IPS-18c (cell line): ENCODE data around the gene NEUROD6.

ENCODE experiments used
- H3K4me3 ChIP-seq: 2 replicates; pipeline ENCODE4 v1.7.0; 2013; ENCODE audit warnings: low read depth, mild to moderate bottlenecking, low read length, moderate library complexity; ENCODE audit not compliant: insufficient read depth
- H3K9me3 ChIP-seq: one replicate; pipeline ENCODE4 v1.6.1; 2013; ENCODE audit warnings: mild to moderate bottlenecking, low read length, moderate library complexity; ENCODE audit not compliant: control insufficient read depth, insufficient read depth

Gene NEUROD6

GRCh38 chr7:31337002-31337565, 3.4 kb downstream of the NEUROD6 start:
- no peaks in the 10 kb centered on the region for H3K9me3 ChIP-seq
- H3K4me3 ChIP-seq, result peak overlapping the region; percentile 35; the same call in 1 of the 2 replicates

DNA sequence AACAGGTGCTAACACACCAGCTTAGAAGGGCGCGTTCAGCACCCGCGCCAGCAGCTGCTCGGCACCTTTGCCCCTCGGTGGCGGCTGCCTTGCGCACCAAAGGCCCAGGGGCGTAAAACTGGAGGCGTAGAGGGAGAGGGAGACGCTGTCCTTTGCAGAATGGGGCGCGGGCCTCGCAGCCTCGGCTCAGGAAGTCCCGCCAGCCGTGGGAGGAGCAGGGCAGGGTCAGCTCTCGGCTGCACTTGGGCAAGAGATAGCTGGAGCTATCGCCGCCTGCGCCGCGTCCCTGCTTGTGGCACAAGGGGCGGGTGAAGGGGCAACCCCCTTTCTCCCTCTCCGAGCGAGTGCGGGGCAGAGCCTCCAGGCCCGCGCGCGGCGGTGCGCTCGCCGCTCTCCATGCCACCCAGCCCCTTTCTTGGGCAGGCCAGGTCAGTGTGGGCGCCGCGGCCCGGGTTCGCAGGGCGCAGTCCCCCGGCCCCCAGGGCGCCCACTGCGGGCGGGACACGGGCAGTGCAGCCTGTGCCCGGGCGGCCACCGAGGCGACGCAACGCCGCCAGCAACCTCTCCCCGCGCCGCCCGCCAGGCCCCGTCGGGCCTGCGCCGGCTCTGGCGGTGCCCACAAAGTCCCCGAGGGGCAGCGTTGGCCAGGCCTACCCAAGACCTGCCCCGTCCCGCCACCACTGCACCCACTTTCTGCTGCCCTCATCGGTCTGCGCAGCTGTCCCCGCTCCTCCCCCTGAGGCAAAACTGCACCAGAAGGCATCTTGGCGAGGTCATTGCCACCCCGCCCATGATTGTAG, 4.1 kb downstream of the NEUROD6 start:
- no peaks in the 10 kb centered on the region for H3K9me3 ChIP-seq
- peak overlapping the region; percentile 35; the same call in 1 of the 2 replicates for H3K4me3 ChIP-seq

DNA sequence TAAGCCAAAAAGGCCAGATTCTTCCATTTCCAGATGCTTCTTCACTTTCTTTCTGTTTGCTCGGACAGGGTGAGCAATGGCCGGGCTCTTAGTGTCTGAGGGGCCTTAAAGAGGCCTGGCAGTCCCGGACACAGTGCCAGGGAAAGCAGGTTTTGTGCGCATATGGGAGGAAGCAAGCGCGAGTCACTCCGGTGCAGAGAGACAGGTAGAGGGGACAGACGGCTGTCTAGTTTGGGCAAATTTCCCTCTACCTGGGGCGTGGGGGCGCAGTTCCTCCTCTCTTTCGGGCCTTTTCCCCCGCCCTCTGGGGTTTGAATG, 4.7 kb downstream of the NEUROD6 start:
- Histone ChIP-seq H3K4me3 (peak overlapping the region; percentile 35; the same call in 1 of the 2 replicates), H3K9me3 (no peaks in the 10 kb centered on the region)

DNA sequence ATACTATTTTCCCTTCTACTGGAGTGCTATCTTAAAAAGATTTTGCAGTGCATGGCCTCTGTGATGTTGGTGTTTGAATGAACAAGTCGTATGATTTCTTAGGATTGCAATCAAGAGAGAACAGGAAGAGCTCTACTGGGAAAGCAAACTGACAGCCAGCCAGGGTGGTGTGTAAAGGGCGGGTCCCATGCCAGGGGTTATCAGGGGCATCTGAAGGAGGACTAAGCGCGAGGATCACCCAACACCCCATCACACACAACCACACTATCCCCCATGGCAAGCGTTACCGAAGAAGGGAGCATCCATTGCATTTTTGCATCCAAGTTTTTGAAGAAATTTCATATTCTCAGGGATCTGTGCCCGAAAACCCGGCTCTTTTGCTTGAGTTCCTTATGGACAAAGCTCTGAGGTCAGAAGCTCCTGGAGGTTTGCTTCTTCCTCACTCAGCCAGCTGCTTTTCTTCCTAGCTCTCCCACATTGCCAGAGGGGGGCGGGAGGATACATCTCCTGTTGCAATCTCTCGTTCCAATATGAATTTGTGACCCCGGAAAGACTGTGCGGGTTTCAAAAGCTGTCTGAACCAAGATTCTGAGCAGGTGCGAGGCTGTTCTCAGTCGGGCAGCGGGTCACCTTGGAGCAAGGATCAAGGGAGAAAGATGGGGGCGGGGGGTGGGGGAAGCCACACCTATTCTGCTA, 5.2 kb downstream of the NEUROD6 start:
- no peaks in the 10 kb centered on the region for H3K9me3 ChIP-seq
- no peak overlapping the region; the same call in 1 of the 2 replicates for H3K4me3 ChIP-seq

GRCh38 chr7:31333291-31333690, 7.2 kb downstream of the NEUROD6 start:
- H3K4me3 ChIP-seq, result no peak overlapping the region
- no peaks in the 10 kb centered on the region for H3K9me3 ChIP-seq

DNA sequence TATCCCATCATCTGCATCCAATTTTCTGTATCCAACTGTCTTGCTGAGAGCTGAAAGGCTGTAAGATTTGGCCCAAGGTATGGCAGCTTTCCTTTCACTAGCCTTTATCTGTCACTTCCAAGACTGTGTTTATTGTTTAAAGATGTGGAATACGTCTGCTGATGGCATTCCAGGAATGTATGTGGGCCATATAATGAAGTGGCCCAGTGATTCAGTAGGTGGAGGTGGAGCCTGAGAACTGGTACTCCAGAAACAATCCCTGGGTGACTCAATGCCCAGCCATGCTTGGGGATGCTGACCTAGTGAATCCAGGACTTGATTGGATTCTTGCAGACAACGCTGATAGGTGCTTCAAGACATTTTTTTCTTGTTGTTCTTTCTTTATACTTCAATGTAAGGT, 13.5 kb downstream of the NEUROD6 start:
- no peak overlapping the region for H3K4me3 ChIP-seq
- H3K9me3 ChIP-seq, result no peaks in the 10 kb centered on the region

DNA sequence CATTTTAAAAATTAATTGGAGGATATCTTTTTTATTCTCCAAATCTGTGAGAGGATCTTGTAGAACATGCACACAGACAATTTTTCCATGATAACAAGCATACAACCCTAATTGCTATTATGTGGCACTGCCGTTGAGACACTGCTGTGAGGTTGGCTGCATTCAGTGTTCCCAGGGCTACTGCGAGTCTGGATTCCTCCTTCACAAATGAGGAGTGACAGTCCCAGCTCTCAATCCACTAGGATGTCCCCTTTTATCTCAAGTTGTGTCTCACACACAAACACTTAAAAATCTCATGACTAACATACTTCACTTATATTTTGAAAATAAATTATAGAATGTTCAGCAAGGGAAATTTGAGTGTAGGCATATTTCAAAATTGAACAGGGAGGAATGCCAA, 14.1 kb downstream of the NEUROD6 start:
- H3K4me3 ChIP-seq, result no peak overlapping the region

GRCh38 chr7:31323101-31323500, 17.4 kb downstream of the NEUROD6 start:
- H3K9me3 ChIP-seq, result no peaks in the 10 kb centered on the region
- no peak overlapping the region for H3K4me3 ChIP-seq

More for the DNA sequence above, 14.1 kb downstream of the NEUROD6 start:
- no peaks in the 10 kb centered on the region for H3K9me3 ChIP-seq

GRCh38 chr7:31320675-31321074, 19.9 kb downstream of the NEUROD6 start:
- Histone ChIP-seq H3K9me3 (no peaks in the 10 kb centered on the region), H3K4me3 (no peak overlapping the region)

DNA sequence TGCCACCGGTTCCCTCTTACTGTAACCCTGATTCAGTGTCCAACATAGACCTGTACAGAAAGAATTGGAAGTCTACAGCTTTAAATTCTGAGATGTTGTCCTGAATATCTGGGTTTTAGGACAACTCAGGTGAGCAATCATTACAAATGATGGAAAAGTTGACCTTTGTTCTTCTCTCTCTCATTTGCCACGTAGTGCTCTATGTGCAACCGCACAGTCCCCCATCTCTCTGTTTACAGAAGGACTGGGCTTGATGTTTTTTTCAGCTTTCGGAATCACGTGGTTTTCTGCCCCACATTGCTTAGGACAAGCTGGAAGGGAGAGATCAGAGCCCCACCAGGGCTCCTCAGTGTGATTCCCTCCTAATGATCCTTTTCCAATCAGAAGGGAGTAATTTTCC, 22.2 kb downstream of the NEUROD6 start:
- Histone ChIP-seq H3K9me3 (no peaks in the 10 kb centered on the region), H3K4me3 (no peak overlapping the region)

DNA sequence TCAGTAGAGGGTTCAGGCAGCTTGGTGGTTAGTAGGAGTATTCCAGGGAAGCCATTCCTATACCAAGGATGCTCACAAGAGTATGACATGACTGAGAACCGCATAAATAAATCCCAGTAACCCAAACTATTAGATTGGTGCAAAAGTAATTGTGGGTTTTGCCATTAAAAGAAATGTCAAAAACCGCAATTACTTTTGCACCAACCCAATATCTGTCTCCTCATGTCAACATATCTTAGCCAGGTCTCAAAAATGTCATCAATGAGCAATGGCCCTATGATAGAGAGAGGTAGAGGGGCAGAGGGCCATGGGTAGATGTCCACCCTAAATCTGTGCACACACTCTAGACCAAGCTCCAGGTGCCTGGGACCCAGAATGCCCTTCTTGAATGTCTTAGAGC, 23.6 kb downstream of the NEUROD6 start:
- Histone ChIP-seq H3K9me3 (no peaks in the 10 kb centered on the region), H3K4me3 (no peak overlapping the region)

GRCh38 chr7:31315758-31316157, 24.8 kb downstream of the NEUROD6 start:
- H3K4me3 ChIP-seq, result no peak overlapping the region
- H3K9me3 ChIP-seq, result no peaks in the 10 kb centered on the region

DNA sequence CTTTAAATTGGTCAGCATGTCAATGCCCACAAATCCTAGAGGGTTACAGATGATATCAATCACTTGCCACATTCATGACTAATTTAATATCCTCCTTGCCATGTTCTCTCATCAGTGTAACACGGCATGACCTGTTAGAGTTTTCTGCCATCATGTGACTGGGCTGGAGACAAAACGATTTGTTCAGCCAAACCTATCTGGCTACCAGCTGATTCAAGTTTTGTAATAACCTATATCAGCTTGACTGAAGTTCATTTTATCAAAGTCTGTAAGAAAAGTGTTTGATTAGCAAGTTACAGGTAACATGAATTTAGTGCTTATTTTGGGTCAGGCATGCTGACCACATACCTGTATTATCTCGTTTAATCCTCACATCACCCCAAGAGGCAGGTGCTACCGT, 25.7 kb downstream of the NEUROD6 start:
- H3K9me3 ChIP-seq, result peaks cover 2% of the 10 kb centered on the region
- H3K4me3 ChIP-seq, result no peak overlapping the region

GRCh38 chr7:31312889-31313288, 27.6 kb downstream of the NEUROD6 start:
- Histone ChIP-seq H3K4me3 (no peak overlapping the region), H3K9me3 (peaks cover 2% of the 10 kb centered on the region)

- peaks cover 2% of the 10 kb centered on the region for H3K9me3 ChIP-seq
- no peak overlapping the region for H3K4me3 ChIP-seq
Observed at GRCh38 chr7:31311552-31311951, 29.0 kb downstream of the NEUROD6 start.

- H3K4me3 ChIP-seq, result no peak overlapping the region
- peaks cover 2% of the 10 kb centered on the region for H3K9me3 ChIP-seq
Observed at GRCh38 chr7:31310321-31310935, 30.1 kb downstream of the NEUROD6 start.

DNA sequence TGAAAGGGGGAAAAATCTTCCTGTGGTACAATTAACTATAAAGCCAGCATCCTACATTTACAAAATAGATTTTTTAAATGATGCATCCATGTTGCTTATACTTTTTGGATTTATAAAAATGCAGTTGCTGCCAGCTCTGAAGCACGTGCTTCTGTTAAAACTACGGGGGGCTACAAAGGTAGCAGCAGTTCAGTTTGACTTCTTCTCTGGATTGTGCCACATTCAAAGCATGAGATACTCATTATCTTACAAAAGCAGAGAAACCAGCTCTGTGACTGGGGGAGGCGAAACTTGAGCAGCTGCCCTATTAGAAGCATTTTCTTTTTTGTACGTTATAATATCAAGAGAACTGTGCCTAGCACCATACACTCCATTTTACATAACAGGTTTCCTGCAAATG, 31.1 kb downstream of the NEUROD6 start:
- H3K4me3 ChIP-seq, result no peak overlapping the region
- peaks cover 2% of the 10 kb centered on the region for H3K9me3 ChIP-seq

- Histone ChIP-seq H3K9me3 (peaks cover 2% of the 10 kb centered on the region), H3K4me3 (no peak overlapping the region)
Observed at GRCh38 chr7:31308652-31309051, 31.9 kb downstream of the NEUROD6 start.
